HEK293 (cell line): ENCODE results near the gene WBP2NL.

Experiments used
- KLF8 ChIP-seq: fragments of 450-650 bp; formaldehyde crosslinking; IDR thresholded peaks from 2 replicates; pipeline ENCODE4 v1.5.1; 2016; ENCODE audit warnings: missing biosample characterization, missing genetic modification characterization
- KLF9 ChIP-seq: fragments of 450-650 bp; formaldehyde crosslinking; IDR thresholded peaks from 2 replicates; pipeline ENCODE4 v1.5.1; 2016; ENCODE audit warnings: missing biosample characterization, missing genetic modification characterization, low read depth
- MYNN ChIP-seq: fragments of 450-650 bp; formaldehyde crosslinking; IDR thresholded peaks from 2 replicates; pipeline ENCODE4 v1.5.1; 2016; ENCODE audit warnings: missing biosample characterization, missing genetic modification characterization, borderline replicate concordance
- SETDB1 ChIP-seq: IDR thresholded peaks from one replicate; pipeline ENCODE4 v1.6.1; 2017; ENCODE audit warnings: mild to moderate bottlenecking, low read length, moderate library complexity, mixed read lengths; ENCODE audit not compliant: insufficient read length
- ZBTB21 ChIP-seq: fragments of 450-650 bp; formaldehyde crosslinking; IDR thresholded peaks from 2 replicates; pipeline ENCODE4 v1.5.1; 2017; ENCODE audit warnings: missing biosample characterization, missing genetic modification characterization
- ZIC2 ChIP-seq: fragments of 450-650 bp; formaldehyde crosslinking; IDR thresholded peaks from 2 replicates; pipeline ENCODE4 v1.5.1; 2016; ENCODE audit warnings: missing biosample characterization, missing genetic modification characterization
- ZNF114 ChIP-seq: fragments of 450-650 bp; formaldehyde crosslinking; IDR thresholded peaks from 2 replicates; pipeline ENCODE4 v1.5.0; 2017; ENCODE audit warnings: missing biosample characterization, missing genetic modification characterization
- ZNF24 ChIP-seq: fragments of 450-650 bp; formaldehyde crosslinking; IDR thresholded peaks from 2 replicates; pipeline ENCODE4 v1.5.1; 2016; ENCODE audit warnings: missing biosample characterization, missing genetic modification characterization
- ZNF292 ChIP-seq: fragments of 450-650 bp; formaldehyde crosslinking; IDR thresholded peaks from 2 replicates; pipeline ENCODE4 v1.5.1; 2016; ENCODE audit warnings: low read depth, missing biosample characterization, missing genetic modification characterization, borderline replicate concordance
- ZSCAN23 ChIP-seq: fragments of 450-650 bp; formaldehyde crosslinking; IDR thresholded peaks from 2 replicates; pipeline ENCODE4 v1.5.1; 2016; ENCODE audit warnings: missing biosample characterization, missing genetic modification characterization
- ZSCAN30 ChIP-seq: fragments of 450-650 bp; IDR thresholded peaks from 2 replicates; pipeline ENCODE4 v1.5.1; 2018; ENCODE audit warnings: missing biosample characterization, mild to moderate bottlenecking, missing genetic modification characterization, moderate library complexity
- TF ChIP-seq, protein P1 (sequence below): fragments of 450-650 bp; formaldehyde crosslinking; IDR thresholded peaks from 2 replicates; pipeline ENCODE4 v1.5.1; 2016; ENCODE audit warnings: missing biosample characterization, missing genetic modification characterization
- TF ChIP-seq, protein P2 (sequence below): fragments of 450-650 bp; formaldehyde crosslinking; IDR thresholded peaks from 2 replicates; pipeline ENCODE4 v1.5.1; 2016; ENCODE audit warnings: missing biosample characterization, missing genetic modification characterization
- TF ChIP-seq, protein P3 (sequence below): sonication (generic); formaldehyde crosslinking; IDR thresholded peaks from 2 replicates; pipeline ENCODE4 v1.8.1; 2022; ENCODE audit warnings: mild to moderate bottlenecking, moderate library complexity, missing genetic modification reagents

DNA sequence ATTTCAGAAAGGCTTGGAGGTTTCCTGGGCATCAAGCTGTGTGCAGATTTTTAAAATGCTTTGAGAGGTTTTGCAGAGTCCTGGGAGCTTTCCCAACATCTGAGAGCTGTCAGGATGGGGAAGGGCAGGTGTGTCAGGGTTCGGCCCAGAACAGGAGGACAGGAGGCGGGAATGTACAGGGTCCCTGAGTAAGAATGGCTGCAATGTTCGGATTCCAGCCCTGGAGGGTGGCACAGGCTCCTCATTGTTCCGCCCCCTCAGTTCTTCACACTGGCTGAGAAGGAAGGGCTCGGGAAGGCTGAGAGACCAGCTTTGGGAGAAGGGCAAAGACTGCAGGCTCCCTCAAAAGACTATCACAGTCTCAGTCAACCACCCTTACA lies 34.5 kb upstream of the WBP2NL start:
- TF ChIP-seq KLF9 (tag by site-specific recombination) (no peak), SETDB1 (no peak), ZNF24 (tag by site-specific recombination) (no peak), ZNF292 (tag by site-specific recombination) (no peak), KLF8 (tag by site-specific recombination) (no peak), ZBTB21 (tag by site-specific recombination) (no peak), ZIC2 (tag by site-specific recombination) (no peak), ZSCAN23 (tag by site-specific recombination) (no peak), MYNN (no peak), ZNF114 (tag by site-specific recombination) (no peak), ZSCAN30 (tag by site-specific recombination) (no peak)
- TF ChIP-seq, protein P1, sequence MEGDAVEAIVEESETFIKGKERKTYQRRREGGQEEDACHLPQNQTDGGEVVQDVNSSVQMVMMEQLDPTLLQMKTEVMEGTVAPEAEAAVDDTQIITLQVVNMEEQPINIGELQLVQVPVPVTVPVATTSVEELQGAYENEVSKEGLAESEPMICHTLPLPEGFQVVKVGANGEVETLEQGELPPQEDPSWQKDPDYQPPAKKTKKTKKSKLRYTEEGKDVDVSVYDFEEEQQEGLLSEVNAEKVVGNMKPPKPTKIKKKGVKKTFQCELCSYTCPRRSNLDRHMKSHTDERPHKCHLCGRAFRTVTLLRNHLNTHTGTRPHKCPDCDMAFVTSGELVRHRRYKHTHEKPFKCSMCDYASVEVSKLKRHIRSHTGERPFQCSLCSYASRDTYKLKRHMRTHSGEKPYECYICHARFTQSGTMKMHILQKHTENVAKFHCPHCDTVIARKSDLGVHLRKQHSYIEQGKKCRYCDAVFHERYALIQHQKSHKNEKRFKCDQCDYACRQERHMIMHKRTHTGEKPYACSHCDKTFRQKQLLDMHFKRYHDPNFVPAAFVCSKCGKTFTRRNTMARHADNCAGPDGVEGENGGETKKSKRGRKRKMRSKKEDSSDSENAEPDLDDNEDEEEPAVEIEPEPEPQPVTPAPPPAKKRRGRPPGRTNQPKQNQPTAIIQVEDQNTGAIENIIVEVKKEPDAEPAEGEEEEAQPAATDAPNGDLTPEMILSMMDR (tag by site-specific recombination), result no peak
- TF ChIP-seq, protein P2, sequence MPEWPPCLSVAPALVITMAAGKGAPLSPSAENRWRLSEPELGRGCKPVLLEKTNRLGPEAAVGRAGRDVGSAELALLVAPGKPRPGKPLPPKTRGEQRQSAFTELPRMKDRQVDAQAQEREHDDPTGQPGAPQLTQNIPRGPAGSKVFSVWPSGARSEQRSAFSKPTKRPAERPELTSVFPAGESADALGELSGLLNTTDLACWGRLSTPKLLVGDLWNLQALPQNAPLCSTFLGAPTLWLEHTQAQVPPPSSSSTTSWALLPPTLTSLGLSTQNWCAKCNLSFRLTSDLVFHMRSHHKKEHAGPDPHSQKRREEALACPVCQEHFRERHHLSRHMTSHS (tag by site-specific recombination), result no peak
- TF ChIP-seq, protein P3, sequence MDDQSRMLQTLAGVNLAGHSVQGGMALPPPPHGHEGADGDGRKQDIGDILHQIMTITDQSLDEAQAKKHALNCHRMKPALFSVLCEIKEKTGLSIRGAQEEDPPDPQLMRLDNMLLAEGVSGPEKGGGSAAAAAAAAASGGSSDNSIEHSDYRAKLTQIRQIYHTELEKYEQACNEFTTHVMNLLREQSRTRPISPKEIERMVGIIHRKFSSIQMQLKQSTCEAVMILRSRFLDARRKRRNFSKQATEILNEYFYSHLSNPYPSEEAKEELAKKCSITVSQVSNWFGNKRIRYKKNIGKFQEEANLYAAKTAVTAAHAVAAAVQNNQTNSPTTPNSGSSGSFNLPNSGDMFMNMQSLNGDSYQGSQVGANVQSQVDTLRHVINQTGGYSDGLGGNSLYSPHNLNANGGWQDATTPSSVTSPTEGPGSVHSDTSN (CRISPR knock-in tag), result no peak
